Endodermal cell (in vitro differentiated cells): ENCODE measurements around the gene GABBR1. TPM values are rescaled to one million over a fixed set of nuclear protein-coding genes. Genes with fewer than 3 reads are reported as not detected.
"Not testable (repeated sequence)": the region's sequence is repeated elsewhere in the genome, so short reads cannot be mapped to it uniquely, and the experiment has no call there.

Experiments used
- DNase-seq: peaks from one replicate; pipeline ENCODE4 v3.0.0-alpha.2; 2017
- H3K27ac ChIP-seq: 2 replicates; pipeline ENCODE4 v1.5.1; 2013; ENCODE audit warnings: mild to moderate bottlenecking, low read depth, low read length, moderate library complexity
- H3K27me3 ChIP-seq: 2 replicates; pipeline ENCODE4 v1.6.1; 2013; ENCODE audit warnings: mild to moderate bottlenecking, low read length, moderate library complexity; ENCODE audit not compliant: insufficient read depth, control insufficient read depth, poor library complexity, severe bottlenecking
- H3K36me3 ChIP-seq: 2 replicates; pipeline ENCODE4 v1.7.0; 2013; ENCODE audit warnings: mild to moderate bottlenecking, low read length, moderate library complexity; ENCODE audit not compliant: control insufficient read depth, insufficient read depth
- H3K4me1 ChIP-seq: one replicate; pipeline ENCODE4 v1.7.0; 2013; ENCODE audit warnings: low read length; ENCODE audit not compliant: control insufficient read depth, insufficient read depth
- H3K4me3 ChIP-seq: 2 replicates; pipeline ENCODE4 v1.5.1; 2013; ENCODE audit warnings: mild to moderate bottlenecking, low read length, moderate library complexity
- H3K9ac ChIP-seq: 2 replicates; pipeline ENCODE4 v1.6.1; 2013; ENCODE audit warnings: mild to moderate bottlenecking, low read length, moderate library complexity; ENCODE audit not compliant: poor library complexity, severe bottlenecking; ENCODE audit errors: extremely low read depth
- H3K9me3 ChIP-seq: 2 replicates; pipeline ENCODE4 v1.6.1; 2013; ENCODE audit warnings: mild to moderate bottlenecking, low read length, moderate library complexity; ENCODE audit not compliant: control insufficient read depth
- H3K27ac Mint-ChIP-seq: 2 replicates; pipeline ENCODE4 v1.8.0; 2020; ENCODE audit warnings: mixed read lengths
- H3K27me3 Mint-ChIP-seq: 2 replicates; pipeline ENCODE4 v1.8.0; 2021; ENCODE audit warnings: mild to moderate bottlenecking, mixed read lengths; ENCODE audit not compliant: insufficient read depth
- H3K36me3 Mint-ChIP-seq: 2 replicates; pipeline ENCODE4 v1.8.0; 2020; ENCODE audit warnings: low read depth, mixed read lengths
- H3K4me1 Mint-ChIP-seq: 2 replicates; pipeline ENCODE4 v1.8.0; 2020; ENCODE audit warnings: mixed read lengths
- H3K4me3 Mint-ChIP-seq: 2 replicates; pipeline ENCODE4 v1.8.0; 2020; ENCODE audit warnings: mild to moderate bottlenecking, moderate library complexity, mixed read lengths
- H3K9me3 Mint-ChIP-seq: 2 replicates; pipeline ENCODE4 v1.8.0; 2020; ENCODE audit warnings: mild to moderate bottlenecking, mixed read lengths
- CTCF ChIP-seq: fragments of 200-600 bp; sonication (generic); conservative IDR thresholded peaks from 2 replicates; pipeline ENCODE4 v1.5.0; 2021; ENCODE audit warnings: antibody characterized with exemption, mild to moderate bottlenecking
- WGBS, 2 experiments: methylation state at CpG; one replicate each; pipeline versions ENCODE4 v1.1.5 to v1.1.7; 2013; ENCODE audit warnings: missing lambda C conversion rate in 2 of 2, mixed read lengths in 1 of 2; ENCODE audit not compliant: insufficient coverage in 1 of 2, insufficient read length in 1 of 2; 5-methylcytosine and 5-hydroxymethylcytosine counted together
- total RNA-seq, 2 donors: library from RNA; stranded (reverse); fragmentation: NEBNext Ultra II Directional in 1 of 2; extraction: Animal tissue kit (Norgen Biotek cat#: 25700) in 1 of 2; gene quantifications; 2 replicates in 1 of 2; 3 replicates in 1 of 2; pipeline ENCODE4 v1.2.1, GENCODE V29; 2021

Gene GABBR1
- total RNA-seq, 2 donors from 2014 or later, result 81.8 to 99.1 TPM

GRCh38 chr6:29673161-29673560, 40.2 kb upstream of the GABBR1 start:
- TF ChIP-seq CTCF, result no peak
- Histone ChIP-seq H3K9ac (no peak overlapping the region), H3K27ac (no peak overlapping the region), H3K36me3 (no peaks in the 10 kb centered on the region), H3K4me1 (no peaks in the 10 kb centered on the region), H3K27me3 (no peaks in the 10 kb centered on the region), H3K9me3 (no peaks in the 10 kb centered on the region), H3K4me3 (no peak overlapping the region)
- peaks cover 5% of the 10 kb centered on the region for H3K27me3 Mint-ChIP-seq
- peaks cover 23% of the 10 kb centered on the region for H3K4me1 Mint-ChIP-seq
- no peaks in the 10 kb centered on the region for H3K9me3 Mint-ChIP-seq
- WGBS, 2 experiments, result 95% methylated on average over 12 of the region's 12 CpGs
- H3K36me3 Mint-ChIP-seq, result no peaks in the 10 kb centered on the region
- no peak overlapping the region for H3K27ac Mint-ChIP-seq
- no peak overlapping the region for H3K4me3 Mint-ChIP-seq
- no peak for DNase-seq

- H3K27ac Mint-ChIP-seq, H3K4me3 ChIP-seq, H3K36me3 Mint-ChIP-seq, H3K4me1 ChIP-seq, DNase-seq, H3K9me3 ChIP-seq, H3K27me3 ChIP-seq, H3K36me3 ChIP-seq, H3K9ac ChIP-seq, H3K27me3 Mint-ChIP-seq, H3K4me3 Mint-ChIP-seq, H3K9me3 Mint-ChIP-seq, H3K27ac ChIP-seq: not testable (repeated sequence)
- WGBS, 2 experiments, result 83 to 100% methylated on average over 3 to 4 of the region's 5 CpGs
- peaks cover 30% of the 10 kb centered on the region for H3K4me1 Mint-ChIP-seq
These were observed 39.1 kb upstream of the GABBR1 start for GRCh38 chr6:29672116-29672515.

GRCh38 chr6:29671026-29671425, 38.0 kb upstream of the GABBR1 start:
- no peak for TF ChIP-seq CTCF
- Mint-ChIP-seq H3K27me3 (peaks cover 6% of the 10 kb centered on the region), H3K27ac (no peak overlapping the region), H3K4me1 (peaks cover 33% of the 10 kb centered on the region), H3K9me3 (no peaks in the 10 kb centered on the region), H3K36me3 (no peaks in the 10 kb centered on the region), H3K4me3 (no peak overlapping the region)
- Histone ChIP-seq H3K27ac (no peak overlapping the region), H3K27me3 (no peaks in the 10 kb centered on the region), H3K9ac (no peak overlapping the region), H3K4me3 (no peak overlapping the region), H3K9me3 (no peaks in the 10 kb centered on the region), H3K4me1 (no peaks in the 10 kb centered on the region), H3K36me3 (no peaks in the 10 kb centered on the region)
- WGBS, 2 experiments, result 88% methylated on average over 1 of the region's 1 CpG; no CpG with 5 or more reads in 1 of the 2 experiments
- DNase-seq, result no peak

GRCh38 chr6:29667158-29667557, 34.2 kb upstream of the GABBR1 start:
- Mint-ChIP-seq H3K36me3 (no peaks in the 10 kb centered on the region), H3K4me3 (no peak overlapping the region), H3K4me1 (peaks cover 36% of the 10 kb centered on the region), H3K27me3 (peaks cover 5% of the 10 kb centered on the region), H3K9me3 (no peaks in the 10 kb centered on the region), H3K27ac (peak overlapping the region; percentile 85)
- 7 to 20% methylated on average over 2 to 5 of the region's 5 CpGs for WGBS, 2 experiments
- no peaks in the 10 kb centered on the region for H3K27me3 ChIP-seq
- no peak for TF ChIP-seq CTCF
- no peaks in the 10 kb centered on the region for H3K4me1 ChIP-seq
- no peaks in the 10 kb centered on the region for H3K36me3 ChIP-seq
- no peaks in the 10 kb centered on the region for H3K9me3 ChIP-seq
- H3K27ac ChIP-seq, result no peak overlapping the region
- H3K4me3 ChIP-seq, result no peak overlapping the region
- H3K9ac ChIP-seq, result no peak overlapping the region
- peak; percentile 80 for DNase-seq
